Measurements from ENCODE around the gene SCN1B. TPM values are rescaled to one million over a fixed set of nuclear protein-coding genes. Genes with fewer than 3 reads are reported as not detected.
"Not testable (repeated sequence)": the region's sequence is repeated elsewhere in the genome, so short reads cannot be mapped to it uniquely, and the experiment has no call there.

The SCN1B gene
- polyA plus RNA-seq (ENCODE audit: insufficient read length in 4 of 4) = 1 to 10 TPM in 3 of 4 donors, under 1 TPM in 1; 0.41 to 1.4 (median 1.4) TPM

- no peak for DNase-seq (ENCODE audit: low read depth in 4 of 4, low spot score in 2 of 4)
Measured at GRCh38 chr19:35030257-35031071, at the start of gene SCN1B. Gene SCN1B (plus strand): TSS chr19:35030470. CDS start chr19:35030821, 351 bp downstream.

GRCh38 chr19:34982275-34982674 lies 48.0 kb upstream of the SCN1B start:
- DNase-seq (ENCODE audit: low read depth in 4 of 4, low spot score in 2 of 4) = no peak

- no peak for DNase-seq (ENCODE audit: low read depth in 4 of 4, low spot score in 2 of 4)
Measured at GRCh38 chr19:34983786-34984185, 46.5 kb upstream of the SCN1B start.

- no peak for DNase-seq (ENCODE audit: low read depth in 4 of 4, low spot score in 2 of 4)
Measured at GRCh38 chr19:34984287-34984686, 46.0 kb upstream of the SCN1B start.

GRCh38 chr19:34985249-34986022 lies 44.8 kb upstream of the SCN1B start:
- no peak for DNase-seq (ENCODE audit: low read depth in 4 of 4, low spot score in 2 of 4)

GRCh38 chr19:34988119-34988518 lies 42.2 kb upstream of the SCN1B start:
- DNase-seq (ENCODE audit: low read depth in 4 of 4, low spot score in 2 of 4) = no peak

- no peak for DNase-seq (ENCODE audit: low read depth in 4 of 4, low spot score in 2 of 4)
Measured at GRCh38 chr19:34989298-34989697, 41.0 kb upstream of the SCN1B start.

GRCh38 chr19:34990578-34991192 lies 39.6 kb upstream of the SCN1B start:
- DNase-seq (ENCODE audit: low read depth in 4 of 4, low spot score in 2 of 4) = no peak

- DNase-seq (ENCODE audit: low read depth in 4 of 4, low spot score in 2 of 4) = no peak
Measured at GRCh38 chr19:34991542-34992333, 38.5 kb upstream of the SCN1B start.

GRCh38 chr19:34992582-34992981 lies 37.7 kb upstream of the SCN1B start:
- not testable (repeated sequence) for DNase-seq (ENCODE audit: low read depth in 4 of 4, low spot score in 2 of 4)

- DNase-seq (ENCODE audit: low read depth in 4 of 4, low spot score in 2 of 4) = no peak
Measured at GRCh38 chr19:34994286-34994642, 36.0 kb upstream of the SCN1B start.

- no peak for DNase-seq (ENCODE audit: low read depth in 4 of 4, low spot score in 2 of 4)
Measured at GRCh38 chr19:34994643-34995541, 35.4 kb upstream of the SCN1B start.

GRCh38 chr19:34995551-34995950 lies 34.7 kb upstream of the SCN1B start:
- DNase-seq (ENCODE audit: low read depth in 4 of 4, low spot score in 2 of 4) = no peak

GRCh38 chr19:34997071-34997617 lies 33.1 kb upstream of the SCN1B start:
- no peak for DNase-seq (ENCODE audit: low read depth in 4 of 4, low spot score in 2 of 4)

- not testable (repeated sequence) for DNase-seq (ENCODE audit: low read depth in 4 of 4, low spot score in 2 of 4)
Measured at GRCh38 chr19:34998224-34998623, 32.0 kb upstream of the SCN1B start.

GRCh38 chr19:34998777-34999497 lies 31.3 kb upstream of the SCN1B start:
- DNase-seq (ENCODE audit: low read depth in 4 of 4, low spot score in 2 of 4) = peak in 1 of 4 donors; percentile 55

- peak in 3 of 4 donors; percentile 77 to 80 (median 80) for DNase-seq (ENCODE audit: low read depth in 4 of 4, low spot score in 2 of 4)
Measured at GRCh38 chr19:34999498-35000337, 30.6 kb upstream of the SCN1B start, which contains the start of gene GRAMD1A. Gene GRAMD1A (plus strand): TSS chr19:35000323. CDS start chr19:35000479, 156 bp downstream.

GRCh38 chr19:35000338-35000646 lies 30.0 kb upstream of the SCN1B start:
- DNase-seq (ENCODE audit: low read depth in 4 of 4, low spot score in 2 of 4) = no peak
